Common myeloid progenitor, CD34-positive (primary cell): ENCODE results near the gene NCMAP.
A peak's percentile ranks its signal among the peaks of the same experiment; 100 is the strongest.

ENCODE experiments used
- CTCF ChIA-PET: fragments of 350-600 bp; sonication (Branson Sonifier 250); formaldehyde crosslinking; loops from one replicate; lab custom pipeline; 2021; ENCODE audit warnings: antibody characterized with exemption; lab: Charles Lee
- POLR2A ChIA-PET: fragments of 350-600 bp; sonication (Branson Sonifier 250); formaldehyde crosslinking; loops from one replicate; lab custom pipeline; 2021; ENCODE audit warnings: antibody characterized with exemption; lab: Charles Lee
- DNase-seq, 3 donors: peaks; one replicate each; pipeline versions ENCODE4 v3.0.0 to v3.0.0-alpha.2; 2013
- H3K27ac ChIP-seq, 2 experiments: 1 replicate in 1 of 2; 2 replicates in 1 of 2; pipeline ENCODE4 v1.7.0; 2013; ENCODE audit warnings: inconsistent platforms in 2 of 2, low read length in 2 of 2, mild to moderate bottlenecking in 2 of 2, low read depth in 1 of 2, moderate library complexity in 1 of 2; ENCODE audit not compliant: severe bottlenecking in 2 of 2, insufficient read depth in 1 of 2, poor library complexity in 1 of 2
- H3K27me3 ChIP-seq, 5 experiments: replicated peaks in 2 of 5; 1 replicate in 3 of 5; 2 replicates in 2 of 5; pipeline versions ENCODE4 v1.6.1 to v1.7.0; 2013; ENCODE audit warnings: low read length in 4 of 5, mild to moderate bottlenecking in 2 of 5, moderate library complexity in 2 of 5, inconsistent platforms in 1 of 5; ENCODE audit not compliant: insufficient read depth in 5 of 5, control insufficient read depth in 4 of 5
- H3K36me3 ChIP-seq, 4 experiments: 1 replicate in 2 of 4; 2 replicates in 2 of 4; pipeline versions ENCODE4 v1.6.1 to v1.7.0; 2013; ENCODE audit warnings: low read length in 3 of 4, control low read depth in 1 of 4, mild to moderate bottlenecking in 1 of 4; ENCODE audit not compliant: control insufficient read depth in 4 of 4, insufficient read depth in 4 of 4
- H3K4me1 ChIP-seq, 4 experiments: 1 replicate in 3 of 4; 2 replicates in 1 of 4; pipeline versions ENCODE4 v1.6.1 to v1.7.1; 2013; ENCODE audit warnings: low read length in 3 of 4, mild to moderate bottlenecking in 3 of 4, control low read depth in 1 of 4, inconsistent platforms in 1 of 4, moderate library complexity in 1 of 4; ENCODE audit not compliant: control insufficient read depth in 4 of 4, insufficient read depth in 4 of 4; ENCODE audit errors: control extremely low read depth in 1 of 4
- H3K4me3 ChIP-seq, 7 experiments: 1 replicate in 4 of 7; 2 replicates in 3 of 7; pipeline versions ENCODE4 v1.5.1 to v1.7.0; 2013; ENCODE audit warnings: mild to moderate bottlenecking in 7 of 7, low read length in 6 of 7, moderate library complexity in 6 of 7, inconsistent platforms in 2 of 7, low read depth in 2 of 7, control low read depth in 1 of 7; ENCODE audit not compliant: insufficient read depth in 4 of 7, control insufficient read depth in 1 of 7; ENCODE audit errors: extremely low read depth in 1 of 7
- H3K9me3 ChIP-seq, 5 experiments: 1 replicate in 4 of 5; 2 replicates in 1 of 5; pipeline versions ENCODE4 v1.6.1 to v1.7.1; 2013; ENCODE audit warnings: low read length in 4 of 5, mild to moderate bottlenecking in 2 of 5, inconsistent platforms in 1 of 5, low read depth in 1 of 5, moderate library complexity in 1 of 5; ENCODE audit not compliant: control insufficient read depth in 4 of 5, insufficient read depth in 2 of 5; ENCODE audit errors: control extremely low read depth in 1 of 5
- WGBS: methylation state at CpG from one replicate; pipeline ENCODE4 v1.1.5; 2013; ENCODE audit not compliant: insufficient coverage; 5-methylcytosine and 5-hydroxymethylcytosine counted together

Gene NCMAP

GRCh38 chr1:24632832-24633175 lies 76.9 kb downstream of the NCMAP start:
- no peaks in the 10 kb centered on the region for H3K27me3 ChIP-seq
- WGBS: no CpG with 5 or more reads among the region's 1 CpG
- no peak for DNase-seq
- no peaks in the 10 kb centered on the region for H3K36me3 ChIP-seq
- peaks cover 0 to 8% (median 4%) of the 10 kb centered on the region in 4 experiments for H3K4me1 ChIP-seq
- no peaks in the 10 kb centered on the region for H3K9me3 ChIP-seq
- POLR2A ChIA-PET: no interaction called here
- CTCF ChIA-PET: interaction anchor here (1.1 to 1.5 kb wide), 3 partner anchors 14 to 98 kb away, joined by 3 to 4 read pairs (median 3); no protein-coding TSS in a partner anchor
- no peak overlapping the region for H3K27ac ChIP-seq
- H3K4me3 ChIP-seq: no peak overlapping the region

GRCh38 chr1:24635195-24635843 lies 79.4 kb downstream of the NCMAP start:
- DNase-seq: peak; percentile 72 to 77 (median 75)

GRCh38 chr1:24636661-24637357 lies 80.9 kb downstream of the NCMAP start:
- CTCF ChIA-PET: interaction anchor here (0.6 to 2.6 kb wide), 6 partner anchors 44 to 244 kb away, joined by 3 to 25 read pairs (median 5); partner anchors contain the start of gene NIPAL3
- POLR2A ChIA-PET: no interaction called here
- no peak overlapping the region for H3K27ac ChIP-seq
- H3K9me3 ChIP-seq: no peaks in the 10 kb centered on the region
- H3K4me1 ChIP-seq: peaks cover 5 to 16% (median 11%) of the 10 kb centered on the region in 4 experiments
- peak in 2 of 3 donors; percentile 38 to 40 for DNase-seq
- H3K4me3 ChIP-seq: no peak overlapping the region
- WGBS: 100% methylated on average over 1 of the region's 3 CpGs
- no peaks in the 10 kb centered on the region for H3K27me3 ChIP-seq
- H3K36me3 ChIP-seq: no peaks in the 10 kb centered on the region

More at GRCh38 chr1:24635195-24635843, 79.4 kb downstream of the NCMAP start:
- ChIA-PET CTCF (interaction anchor here (0.9 to 2.6 kb wide), 5 partner anchors 32 to 220 kb away, joined by 3 to 25 read pairs (median 3); partner anchors contain the start of gene NIPAL3), POLR2A (no interaction called here)
- WGBS: 0% methylated on average over 1 of the region's 4 CpGs
- Histone ChIP-seq H3K36me3 (no peaks in the 10 kb centered on the region), H3K27ac (no peak overlapping the region), H3K4me3 (no peak overlapping the region), H3K27me3 (no peaks in the 10 kb centered on the region), H3K9me3 (no peaks in the 10 kb centered on the region), H3K4me1 (peaks cover 0 to 8% (median 4%) of the 10 kb centered on the region in 4 experiments)

- Histone ChIP-seq H3K4me1 (peaks cover 6 to 20% (median 17%) of the 10 kb centered on the region in 4 experiments), H3K27ac (no peak overlapping the region), H3K27me3 (no peaks in the 10 kb centered on the region), H3K9me3 (no peaks in the 10 kb centered on the region), H3K4me3 (no peak overlapping the region), H3K36me3 (no peaks in the 10 kb centered on the region)
- ChIA-PET CTCF (interaction anchor here (1.4 to 2.0 kb wide), 2 partner anchors 41 to 52 kb away, joined by 5 to 6 read pairs; no protein-coding TSS in a partner anchor), POLR2A (interaction anchor here (0.9 kb wide), 1 partner anchor 16 kb away, joined by 3 read pairs; no protein-coding TSS in a partner anchor)
- no peak for DNase-seq
- 100% methylated on average over 1 of the region's 2 CpGs for WGBS
These were observed 83.2 kb downstream of the NCMAP start for GRCh38 chr1:24639094-24639493.

GRCh38 chr1:24639881-24640280 lies 84.0 kb downstream of the NCMAP start:
- 96% methylated on average over 4 of the region's 4 CpGs for WGBS
- Histone ChIP-seq H3K27ac (no peak overlapping the region), H3K27me3 (no peaks in the 10 kb centered on the region), H3K4me1 (peaks cover 10 to 28% (median 24%) of the 10 kb centered on the region in 4 experiments), H3K4me3 (no peak overlapping the region), H3K9me3 (no peaks in the 10 kb centered on the region), H3K36me3 (peaks cover 0 to under 1% (median 0%) of the 10 kb centered on the region in 4 experiments)
- ChIA-PET CTCF (interaction anchor here (1.1 to 1.4 kb wide), 2 partner anchors 9 to 42 kb away, joined by 3 to 5 read pairs; no protein-coding TSS in a partner anchor), POLR2A (no interaction called here)
- no peak for DNase-seq

GRCh38 chr1:24640288-24640687 lies 84.4 kb downstream of the NCMAP start:
- POLR2A ChIA-PET: no interaction called here

More at GRCh38 chr1:24640288-24640687, 84.4 kb downstream of the NCMAP start:
- Histone ChIP-seq H3K36me3 (peaks cover 0 to 4% (median under 1%) of the 10 kb centered on the region in 4 experiments), H3K9me3 (no peaks in the 10 kb centered on the region), H3K4me1 (peaks cover 10 to 32% (median 27%) of the 10 kb centered on the region in 4 experiments), H3K27me3 (no peaks in the 10 kb centered on the region), H3K4me3 (no peak overlapping the region), H3K27ac (no peak overlapping the region)
- peak in 2 of 3 donors; percentile 7 to 15 for DNase-seq
- 87% methylated on average over 3 of the region's 7 CpGs for WGBS
- CTCF ChIA-PET: interaction anchor here (1.1 to 1.4 kb wide), 2 partner anchors 9 to 42 kb away, joined by 3 to 5 read pairs; no protein-coding TSS in a partner anchor
